Stomach (tissue), 9 donors: ENCODE data around the gene CCL24. TPM values are rescaled to one million over a fixed set of nuclear protein-coding genes. Genes with fewer than 3 reads are reported as not detected.
"Not testable (repeated sequence)": the region's sequence is repeated elsewhere in the genome, so short reads cannot be mapped to it uniquely, and the experiment has no call there.

Experiments
- DNase-seq, 2 donors: peaks; one replicate each; pipeline versions ENCODE4 v3.0.0 to v3.0.0-alpha.2; 2013 to 2019
- H3K27ac ChIP-seq, 5 donors: fragments of 200-600 bp in 4 of 5; sonication (generic) in 4 of 5; one replicate each; pipeline ENCODE4 v1.5.1; 2013 to 2019; ENCODE audit warnings: mild to moderate bottlenecking in 1 of 5, moderate library complexity in 1 of 5
- H3K27me3 ChIP-seq, 3 donors: fragments of 200-600 bp; sonication (generic); one replicate each; pipeline ENCODE4 v1.5.1; 2017 to 2019; ENCODE audit warnings: mixed run types in 1 of 3
- H3K36me3 ChIP-seq, 4 donors: fragments of 200-600 bp; sonication (generic); 1 replicate in 3 of 4; 2 replicates in 1 of 4; pipeline ENCODE4 v1.5.1; 2016 to 2019
- H3K4me1 ChIP-seq, 4 donors: fragments of 200-600 bp; sonication (generic); one replicate each; pipeline ENCODE4 v1.5.1; 2016 to 2019
- H3K4me3 ChIP-seq, 4 donors: fragments of 200-600 bp; sonication (generic) in 3 of 4; one replicate each; pipeline ENCODE4 v1.5.1; 2016 to 2019; ENCODE audit warnings: mild to moderate bottlenecking in 1 of 4
- H3K9me3 ChIP-seq, 4 donors: fragments of 200-600 bp; sonication (generic); one replicate each; pipeline ENCODE4 v1.5.1; 2016 to 2019
- EP300 ChIP-seq: sonication (generic); formaldehyde crosslinking; IDR thresholded peaks from one replicate; pipeline ENCODE4 v1.6.1; 2017; ENCODE audit warnings: antibody characterized with exemption
- POLR2A ChIP-seq, 4 donors: fragments of 450-650 bp; IDR thresholded peaks; one replicate each; pipeline ENCODE4 v1.6.1; 2016; ENCODE audit warnings: antibody characterized with exemption in 4 of 4, control low read depth in 2 of 4, mild to moderate bottlenecking in 1 of 4, moderate library complexity in 1 of 4
- POLR2AphosphoS5 ChIP-seq, 3 donors: sonication (generic); formaldehyde crosslinking; IDR thresholded peaks; one replicate each; pipeline ENCODE4 v1.6.1; 2016; ENCODE audit warnings: antibody characterized with exemption in 3 of 3
- WGBS, 5 donors: extraction: QIAGEN DNeasy Blood & Tissue Kit in 3 of 5; methylation state at CpG; one replicate each; pipeline versions ENCODE4 v1.1.5 to v1.1.7; 2013 to 2018; 5-methylcytosine and 5-hydroxymethylcytosine counted together
- intact Hi-C: fragments of 100-400 bp; cut with DNase I; formaldehyde crosslinking; loops from one replicate; pipeline ENCODE4 v1.15.1; 2023; ENCODE audit warnings: low total_unique reads
- polyA plus RNA-seq, 3 donors: library from polyadenylated mRNA; stranded (reverse); fragments of 200-250 nt; gene quantifications; one replicate each; pipeline ENCODE4 v1.2.3, GENCODE V29; 2013
- total RNA-seq, 5 donors: library from RNA; depleted of rRNA; stranded (reverse); fragments of >200 nt; gene quantifications; one replicate each; pipeline versions ENCODE4 v1.1.0 to v1.2.3, GENCODE V29; 2014 to 2016
- TF ChIP-seq, protein P1 (sequence below), 7 experiments: fragments of 450-650 bp in 4 of 7; fragments of 200-600 bp in 3 of 7; sonication (generic) in 3 of 7; IDR thresholded peaks; one replicate each; pipeline ENCODE4 v1.5.1; 2016 to 2019; ENCODE audit warnings: antibody characterized with exemption in 7 of 7, control low read depth in 2 of 7, mild to moderate bottlenecking in 1 of 7
- donor health status: healthy with polysubstance abuse.
- donor health status: Bipolar disorder and iron deficiency.
- donor health status: healthy.

CCL24 gene
- total and polyA plus RNA-seq, 8 donors = 2.1 to 9.1 (median 3.8) TPM; not detected in 4

DNA sequence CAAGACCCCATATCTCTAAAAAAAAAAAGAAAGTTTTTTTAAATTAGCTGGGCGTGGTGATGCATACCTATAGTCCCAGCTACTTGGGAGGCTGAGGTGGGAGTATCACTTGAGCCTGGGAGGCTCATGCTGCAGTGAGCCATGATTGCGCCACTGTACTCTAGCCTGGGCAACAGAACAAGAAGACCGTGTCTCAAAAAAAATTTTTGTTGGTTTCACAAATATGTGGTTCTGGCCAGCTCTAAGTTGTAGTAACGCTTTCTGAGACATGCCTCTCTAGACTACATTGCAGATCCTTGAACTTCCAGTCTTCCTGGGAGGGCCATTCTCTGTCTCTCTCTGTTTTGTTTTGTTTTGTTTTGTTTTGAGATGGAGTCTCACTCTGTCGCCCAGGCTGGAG is 40.6 kb upstream of the CCL24 start:
- no peaks in the 10 kb centered on the region for H3K4me1 ChIP-seq
- intact Hi-C loops = no loop called here
- H3K27ac ChIP-seq = no peak overlapping the region
- TF ChIP-seq POLR2AphosphoS5 (IDR thresholded peaks at IDR 0.05) = no peak
- TF ChIP-seq POLR2A (IDR thresholded peaks at IDR 0.05) = no peak
- TF ChIP-seq EP300 = no peak
- TF ChIP-seq, protein P1, sequence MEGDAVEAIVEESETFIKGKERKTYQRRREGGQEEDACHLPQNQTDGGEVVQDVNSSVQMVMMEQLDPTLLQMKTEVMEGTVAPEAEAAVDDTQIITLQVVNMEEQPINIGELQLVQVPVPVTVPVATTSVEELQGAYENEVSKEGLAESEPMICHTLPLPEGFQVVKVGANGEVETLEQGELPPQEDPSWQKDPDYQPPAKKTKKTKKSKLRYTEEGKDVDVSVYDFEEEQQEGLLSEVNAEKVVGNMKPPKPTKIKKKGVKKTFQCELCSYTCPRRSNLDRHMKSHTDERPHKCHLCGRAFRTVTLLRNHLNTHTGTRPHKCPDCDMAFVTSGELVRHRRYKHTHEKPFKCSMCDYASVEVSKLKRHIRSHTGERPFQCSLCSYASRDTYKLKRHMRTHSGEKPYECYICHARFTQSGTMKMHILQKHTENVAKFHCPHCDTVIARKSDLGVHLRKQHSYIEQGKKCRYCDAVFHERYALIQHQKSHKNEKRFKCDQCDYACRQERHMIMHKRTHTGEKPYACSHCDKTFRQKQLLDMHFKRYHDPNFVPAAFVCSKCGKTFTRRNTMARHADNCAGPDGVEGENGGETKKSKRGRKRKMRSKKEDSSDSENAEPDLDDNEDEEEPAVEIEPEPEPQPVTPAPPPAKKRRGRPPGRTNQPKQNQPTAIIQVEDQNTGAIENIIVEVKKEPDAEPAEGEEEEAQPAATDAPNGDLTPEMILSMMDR (IDR thresholded peaks at IDR 0.05) = no peak
- no peaks in the 10 kb centered on the region for H3K9me3 ChIP-seq
- WGBS, 5 donors = 76 to 86% (median 86%) methylated on average over 5 of the region's 5 CpGs
- H3K27me3 ChIP-seq = no peaks in the 10 kb centered on the region
- no peak overlapping the region for H3K4me3 ChIP-seq
- H3K36me3 ChIP-seq = no peaks in the 10 kb centered on the region
- DNase-seq = no peak

DNA sequence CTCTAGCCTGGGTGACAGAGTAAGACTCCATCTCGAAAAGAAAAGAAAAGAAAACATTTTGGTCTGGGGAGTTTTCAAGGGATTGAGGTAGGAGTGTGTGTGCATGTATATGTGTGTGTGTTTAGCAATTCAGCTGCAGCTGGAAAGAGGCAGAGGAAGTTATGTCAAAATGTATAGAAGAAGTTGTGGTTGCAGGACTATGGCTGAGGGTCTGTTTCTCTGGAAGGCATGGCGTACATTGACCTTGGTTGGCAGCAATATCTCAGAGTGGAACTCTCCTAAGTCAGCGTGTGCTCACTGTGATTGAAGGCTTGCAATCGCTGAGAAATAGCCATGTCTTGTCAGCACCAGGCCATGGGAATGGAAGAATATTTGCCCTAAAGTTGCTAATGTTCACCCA is 36.6 kb upstream of the CCL24 start:
- DNase-seq = no peak
- Histone ChIP-seq H3K4me1 (no peaks in the 10 kb centered on the region), H3K36me3 (no peaks in the 10 kb centered on the region), H3K27ac (peak overlapping the region in 1 of 5 donors; percentile 7), H3K4me3 (no peak overlapping the region), H3K27me3 (no peaks in the 10 kb centered on the region), H3K9me3 (no peaks in the 10 kb centered on the region)
- whole genome bisulfite sequencing, 5 donors = 71 to 79% (median 73%) methylated on average over 4 of the region's 4 CpGs
- intact Hi-C loops = no loop called here
- TF ChIP-seq, protein P1 (IDR thresholded peaks at IDR 0.05) = no peak
- no peak for TF ChIP-seq POLR2AphosphoS5 (IDR thresholded peaks at IDR 0.05)
- no peak for TF ChIP-seq POLR2A (IDR thresholded peaks at IDR 0.05)
- TF ChIP-seq EP300 = no peak

DNA sequence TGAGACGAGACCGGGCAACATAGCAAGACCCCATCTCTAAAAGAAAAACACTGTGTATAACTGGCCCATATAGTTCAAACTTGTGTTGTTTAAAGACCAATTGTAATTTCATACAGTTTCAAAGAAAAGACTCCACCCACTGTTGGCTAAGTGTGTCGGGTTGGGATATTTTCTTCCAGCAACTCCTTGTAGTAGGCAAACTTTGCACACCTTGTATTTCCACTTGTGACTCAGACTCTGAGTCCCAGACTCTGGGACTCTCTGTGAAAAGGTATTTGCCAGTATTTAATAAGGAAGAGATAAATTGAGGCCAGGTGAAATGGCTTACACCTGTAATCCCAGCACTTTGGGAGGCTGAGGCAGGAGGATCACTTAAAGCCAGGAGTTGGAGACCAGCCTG is 36.0 kb upstream of the CCL24 start:
- Histone ChIP-seq H3K36me3 (no peaks in the 10 kb centered on the region), H3K4me1 (no peaks in the 10 kb centered on the region), H3K9me3 (no peaks in the 10 kb centered on the region), H3K27me3 (no peaks in the 10 kb centered on the region), H3K27ac (peak overlapping the region in 1 of 5 donors; percentile 7), H3K4me3 (no peak overlapping the region)
- peak in 1 of 2 donors; percentile 36 for DNase-seq
- intact Hi-C loops = no loop called here
- TF ChIP-seq, protein P1 (IDR thresholded peaks at IDR 0.05) = no peak
- TF ChIP-seq POLR2A (IDR thresholded peaks at IDR 0.05) (no peak), EP300 (no peak)
- WGBS, 5 donors = 62 to 75% (median 66%) methylated on average over 3 of the region's 3 CpGs

DNA sequence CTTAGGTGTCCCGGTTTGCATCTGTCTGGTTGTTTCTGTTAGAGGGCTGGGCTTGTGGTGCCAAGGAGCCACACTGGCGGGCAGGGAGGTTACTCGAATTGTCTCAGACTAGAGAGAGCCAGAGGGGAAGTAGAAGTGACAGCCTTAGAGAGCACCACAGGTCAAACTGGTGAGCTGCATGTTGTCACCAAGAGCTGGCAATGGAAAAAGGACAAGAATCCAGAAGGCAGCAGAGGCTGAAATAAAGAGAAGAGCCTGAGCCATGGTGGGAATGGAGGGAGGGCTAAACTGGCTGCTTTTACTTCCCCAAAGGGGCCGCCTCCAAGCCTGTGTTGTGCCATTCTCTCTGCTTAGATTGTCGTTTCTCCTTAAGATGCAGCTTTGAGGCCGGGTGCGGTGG is 34.1 kb upstream of the CCL24 start:
- TF ChIP-seq EP300 = no peak
- TF ChIP-seq POLR2A (IDR thresholded peaks at IDR 0.05) = no peak
- TF ChIP-seq, protein P1 (IDR thresholded peaks at IDR 0.05) = no peak
- TF ChIP-seq POLR2AphosphoS5 (IDR thresholded peaks at IDR 0.05) = no peak
- WGBS, 5 donors = 77% methylated on average over 7 of the region's 7 CpGs
- H3K27me3 ChIP-seq = no peaks in the 10 kb centered on the region
- H3K4me3 ChIP-seq = no peak overlapping the region
- no peaks in the 10 kb centered on the region for H3K36me3 ChIP-seq
- no peak overlapping the region for H3K27ac ChIP-seq
- peaks cover 0 to 8% (median 5%) of the 10 kb centered on the region in 4 donors for H3K4me1 ChIP-seq
- no peaks in the 10 kb centered on the region for H3K9me3 ChIP-seq
- intact Hi-C loops = no loop called here
- no peak for DNase-seq

DNA sequence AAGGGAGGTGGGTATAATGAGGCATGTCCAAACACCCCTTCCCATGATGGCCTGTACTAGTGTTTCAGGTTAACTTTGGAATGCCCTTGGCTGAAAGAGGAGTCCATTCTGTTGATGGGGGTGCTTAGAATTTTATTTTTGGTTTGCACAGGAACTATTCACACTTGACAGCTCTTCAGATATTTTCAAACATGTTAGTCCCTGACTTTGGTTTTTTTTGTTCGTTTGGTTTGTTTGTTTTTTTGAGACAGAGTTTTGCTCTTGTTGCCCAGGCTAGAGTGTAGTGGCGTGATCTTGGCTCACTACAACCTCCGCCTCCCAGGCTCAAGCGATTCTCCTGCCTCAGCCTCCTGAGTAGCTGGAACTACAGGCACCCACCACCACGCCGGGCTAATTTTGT is 31.5 kb upstream of the CCL24 start:
- H3K9me3 ChIP-seq, H3K4me3 ChIP-seq, DNase-seq, H3K27ac ChIP-seq, intact Hi-C loops, H3K27me3 ChIP-seq, H3K36me3 ChIP-seq: not testable (repeated sequence)
- 71 to 87% (median 78%) methylated on average over 6 of the region's 6 CpGs for WGBS, 5 donors
- H3K4me1 ChIP-seq = peaks cover 0 to 19% (median 11%) of the 10 kb centered on the region in 4 donors
